Measurements from ENCODE around the gene SP2.

DNA sequence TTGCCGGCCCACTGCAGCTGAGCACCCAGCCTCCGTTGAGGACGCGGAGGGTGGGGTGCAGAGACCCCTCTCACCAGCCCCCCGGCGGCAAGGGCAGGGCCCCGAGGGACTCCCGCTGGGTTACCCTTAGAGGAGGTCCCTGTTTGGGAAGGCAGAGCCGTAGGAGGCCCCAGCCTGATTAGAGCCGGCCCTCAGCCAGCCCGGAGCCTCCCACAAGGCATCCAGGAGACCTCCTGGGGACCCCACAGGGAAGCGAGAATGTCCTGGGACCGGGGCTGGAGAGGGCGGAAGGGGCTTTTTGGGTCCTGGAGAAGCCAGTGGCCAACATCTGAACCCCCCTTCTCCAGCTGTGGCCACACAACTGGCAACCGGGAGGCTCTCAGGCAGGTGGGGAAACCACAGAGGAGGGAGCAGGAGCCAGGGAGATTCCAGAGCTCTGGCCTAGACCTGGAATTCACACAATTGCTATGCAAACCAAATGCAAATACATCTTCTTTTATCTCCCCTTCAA, 23.3 kb upstream of the SP2 start:
- TF ChIP-seq, protein P1, sequence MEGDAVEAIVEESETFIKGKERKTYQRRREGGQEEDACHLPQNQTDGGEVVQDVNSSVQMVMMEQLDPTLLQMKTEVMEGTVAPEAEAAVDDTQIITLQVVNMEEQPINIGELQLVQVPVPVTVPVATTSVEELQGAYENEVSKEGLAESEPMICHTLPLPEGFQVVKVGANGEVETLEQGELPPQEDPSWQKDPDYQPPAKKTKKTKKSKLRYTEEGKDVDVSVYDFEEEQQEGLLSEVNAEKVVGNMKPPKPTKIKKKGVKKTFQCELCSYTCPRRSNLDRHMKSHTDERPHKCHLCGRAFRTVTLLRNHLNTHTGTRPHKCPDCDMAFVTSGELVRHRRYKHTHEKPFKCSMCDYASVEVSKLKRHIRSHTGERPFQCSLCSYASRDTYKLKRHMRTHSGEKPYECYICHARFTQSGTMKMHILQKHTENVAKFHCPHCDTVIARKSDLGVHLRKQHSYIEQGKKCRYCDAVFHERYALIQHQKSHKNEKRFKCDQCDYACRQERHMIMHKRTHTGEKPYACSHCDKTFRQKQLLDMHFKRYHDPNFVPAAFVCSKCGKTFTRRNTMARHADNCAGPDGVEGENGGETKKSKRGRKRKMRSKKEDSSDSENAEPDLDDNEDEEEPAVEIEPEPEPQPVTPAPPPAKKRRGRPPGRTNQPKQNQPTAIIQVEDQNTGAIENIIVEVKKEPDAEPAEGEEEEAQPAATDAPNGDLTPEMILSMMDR (IDR thresholded peaks at IDR 0.05; ENCODE audit: low read depth, low read length), result no peak
- TF ChIP-seq EZH2phosphoT487 (IDR thresholded peaks at IDR 0.05; ENCODE audit: low read depth), result no peak

All from OCI-LY3 (cell line).